Smooth muscle cell of the brain vasculature (primary cell): Measurements from ENCODE around the gene ZNF358.

Source experiments
- DNase-seq: peaks from one replicate; pipeline ENCODE4 v3.0.0-alpha.2; 2012; ENCODE audit warnings: low read depth, low spot score

Gene ZNF358

GRCh38 chr19:7520131-7521051 is 4.5 kb downstream of the ZNF358 start:
- DNase-seq, result no peak

GRCh38 chr19:7521551-7522071 is 5.7 kb downstream of the ZNF358 start:
- DNase-seq, result no peak

GRCh38 chr19:7522072-7522922 is 6.4 kb downstream of the ZNF358 start, which contains the start of gene MCOLN1:
Gene MCOLN1 (plus strand): TSS chr19:7522624. CDS start chr19:7522751, 127 bp downstream.
- peak; percentile 91 for DNase-seq

DNA sequence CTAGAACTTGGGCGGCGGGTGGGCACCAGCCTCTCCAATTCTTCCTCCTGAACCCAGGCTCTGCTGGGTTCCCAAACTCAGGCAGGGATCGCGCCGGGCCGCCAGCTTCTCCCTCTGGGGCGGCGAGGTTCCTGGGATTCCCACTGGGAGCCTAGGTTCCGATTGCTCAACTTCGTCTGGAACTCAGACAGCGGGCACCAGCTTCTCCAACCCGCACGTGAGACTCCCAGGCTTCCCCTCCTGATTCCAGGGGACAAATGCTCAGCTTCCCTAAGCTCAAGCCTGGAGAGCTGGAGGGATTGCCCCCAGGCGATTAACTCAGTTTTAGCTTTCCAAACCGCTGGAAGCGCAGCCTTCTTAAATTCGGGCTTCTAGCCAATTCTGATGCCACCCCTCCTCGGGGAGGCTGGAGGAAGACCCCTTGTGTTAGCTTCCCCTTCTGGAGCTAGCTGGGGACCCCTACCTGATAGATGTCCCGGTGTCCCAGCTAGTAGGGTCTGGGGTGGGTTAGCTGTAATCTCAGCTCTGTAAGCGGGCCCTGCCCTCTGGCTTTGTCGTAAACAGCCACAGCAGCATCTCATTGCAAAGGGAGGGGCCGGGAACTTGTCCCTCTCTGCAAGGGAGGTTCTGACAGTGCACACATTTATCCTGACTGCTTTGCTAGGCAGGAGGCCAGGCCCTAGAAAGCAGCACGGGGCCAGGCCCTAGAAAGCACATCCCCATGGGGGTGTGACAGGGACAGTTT is 7.2 kb downstream of the ZNF358 start:
- DNase-seq, result no peak

DNA sequence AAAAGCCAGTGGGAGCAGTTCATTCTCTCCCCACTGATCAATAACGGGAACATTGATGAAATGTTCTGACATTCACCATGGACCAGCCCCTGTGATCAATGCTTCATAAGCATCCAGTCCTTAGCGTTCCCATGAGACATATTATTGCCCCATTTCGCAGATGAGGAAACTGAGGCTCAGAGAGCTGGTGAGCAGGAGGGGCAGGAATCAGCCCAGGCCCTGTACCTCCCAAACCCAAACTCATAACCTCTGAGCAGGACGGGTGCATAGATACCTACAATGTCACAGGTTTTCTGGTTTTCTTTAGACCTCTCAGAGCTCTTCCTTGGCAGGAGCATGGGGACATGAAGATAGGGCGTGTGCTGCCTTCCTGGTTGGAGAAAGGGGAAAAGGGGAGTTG is 8.6 kb downstream of the ZNF358 start:
- DNase-seq, result no peak

- DNase-seq, result no peak
Observed at GRCh38 chr19:7524992-7525739, 9.3 kb downstream of the ZNF358 start.

DNA sequence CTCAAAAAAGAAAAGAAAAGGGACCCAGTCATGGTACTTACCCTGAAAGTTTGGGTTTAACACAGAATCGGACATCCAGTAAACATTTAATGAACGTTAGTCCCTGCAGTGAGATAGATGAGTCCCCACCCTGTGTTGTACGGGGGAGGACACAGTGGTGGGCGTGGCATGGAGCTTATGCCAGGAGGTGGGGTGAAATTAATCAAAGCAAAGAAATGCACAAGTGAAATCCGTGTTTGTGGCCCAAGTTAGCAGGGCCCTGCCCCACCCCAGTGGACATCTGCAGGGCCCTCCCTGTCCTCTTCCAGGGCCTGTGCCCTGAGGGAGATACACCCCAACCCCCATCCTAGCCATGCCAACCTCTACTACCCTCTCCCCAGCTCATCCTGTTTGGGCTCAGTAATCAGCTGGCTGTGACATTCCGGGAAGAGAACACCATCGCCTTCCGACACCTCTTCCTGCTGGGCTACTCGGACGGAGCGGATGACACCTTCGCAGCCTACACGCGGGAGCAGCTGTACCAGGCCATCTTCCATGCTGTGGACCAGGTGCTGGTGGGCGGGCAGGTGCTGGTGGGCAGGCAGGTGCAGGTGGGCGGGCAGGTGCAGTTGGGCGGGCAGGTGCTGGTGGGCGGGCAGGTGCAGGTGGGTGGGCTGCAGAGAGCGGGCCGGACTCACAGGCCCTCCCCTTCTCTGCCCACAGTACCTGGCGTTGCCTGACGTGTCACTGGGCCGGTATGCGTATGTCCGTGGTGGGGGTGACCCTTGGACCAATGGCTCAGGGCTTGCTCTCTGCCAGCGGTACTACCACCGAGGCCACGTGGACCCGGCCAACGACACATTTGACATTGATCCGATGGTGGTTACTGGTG is 10.4 kb downstream of the ZNF358 start:
- DNase-seq, result no peak

GRCh38 chr19:7527516-7528191 is 11.8 kb downstream of the ZNF358 start:
- DNase-seq, result no peak

DNA sequence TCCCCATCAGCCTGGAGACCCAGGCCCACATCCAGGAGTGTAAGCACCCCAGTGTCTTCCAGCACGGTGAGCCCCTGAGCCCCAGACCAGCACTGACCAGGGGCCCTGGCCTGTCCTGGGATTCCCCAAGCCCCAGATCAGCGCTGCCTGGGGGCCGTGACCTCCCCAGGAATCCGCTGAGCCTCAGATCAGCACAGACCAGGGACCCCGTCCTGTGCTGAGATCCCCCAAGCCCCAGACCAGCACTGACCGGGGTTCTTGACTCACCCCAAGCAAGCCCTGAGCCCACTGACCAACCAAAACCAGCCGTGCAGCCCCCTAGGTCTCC is 12.3 kb downstream of the ZNF358 start:
- no peak for DNase-seq

GRCh38 chr19:7528522-7529245 is 12.8 kb downstream of the ZNF358 start:
- DNase-seq, result no peak

DNA sequence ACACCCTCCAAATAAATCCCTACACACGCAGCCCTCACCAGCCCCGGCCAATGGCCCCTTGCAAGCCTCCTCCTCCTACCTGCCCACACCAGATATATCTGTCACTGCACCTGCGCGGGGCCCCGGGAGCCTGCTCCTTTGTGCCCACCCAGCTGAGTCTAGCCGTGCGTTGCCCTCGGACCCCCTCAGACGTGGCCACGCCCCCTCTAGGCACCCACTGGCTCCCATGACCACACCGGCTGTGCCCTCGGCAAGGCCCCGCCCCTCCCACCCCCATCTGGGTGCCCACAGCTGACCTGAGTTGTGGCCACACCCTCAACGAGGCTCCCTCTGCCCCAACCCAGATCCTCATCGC is 13.3 kb downstream of the ZNF358 start:
- DNase-seq, result no peak

- no peak for DNase-seq
Observed at GRCh38 chr19:7529610-7530490, 13.9 kb downstream of the ZNF358 start.

DNA sequence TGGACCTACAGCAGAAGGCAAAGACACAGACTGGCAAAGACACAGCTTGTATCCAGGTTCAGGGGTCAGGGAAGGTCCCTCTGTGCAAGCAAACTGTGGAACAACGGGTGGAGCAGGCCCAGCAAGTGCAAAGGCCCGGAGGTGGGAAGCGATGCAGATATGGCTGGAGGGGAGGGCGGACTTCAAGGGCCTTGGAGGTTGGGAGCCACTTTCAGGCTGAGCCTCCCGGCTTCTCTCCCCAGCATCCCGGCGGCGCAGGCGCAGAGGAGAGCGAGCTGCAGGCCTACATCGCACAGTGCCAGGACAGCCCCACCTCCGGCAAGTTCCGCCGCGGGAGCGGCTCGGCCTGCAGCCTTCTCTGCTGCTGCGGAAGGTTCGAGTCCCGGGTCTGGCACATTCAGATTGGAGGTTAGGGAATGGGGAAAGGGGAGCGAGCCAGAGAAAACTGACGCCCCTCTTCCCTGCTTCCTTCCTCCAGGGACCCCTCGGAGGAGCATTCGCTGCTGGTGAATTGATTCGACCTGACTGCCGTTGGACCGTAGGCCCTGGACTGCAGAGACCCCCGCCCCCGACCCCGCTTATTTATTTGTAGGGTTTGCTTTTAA is 17.5 kb downstream of the ZNF358 start:
- DNase-seq, result no peak

DNA sequence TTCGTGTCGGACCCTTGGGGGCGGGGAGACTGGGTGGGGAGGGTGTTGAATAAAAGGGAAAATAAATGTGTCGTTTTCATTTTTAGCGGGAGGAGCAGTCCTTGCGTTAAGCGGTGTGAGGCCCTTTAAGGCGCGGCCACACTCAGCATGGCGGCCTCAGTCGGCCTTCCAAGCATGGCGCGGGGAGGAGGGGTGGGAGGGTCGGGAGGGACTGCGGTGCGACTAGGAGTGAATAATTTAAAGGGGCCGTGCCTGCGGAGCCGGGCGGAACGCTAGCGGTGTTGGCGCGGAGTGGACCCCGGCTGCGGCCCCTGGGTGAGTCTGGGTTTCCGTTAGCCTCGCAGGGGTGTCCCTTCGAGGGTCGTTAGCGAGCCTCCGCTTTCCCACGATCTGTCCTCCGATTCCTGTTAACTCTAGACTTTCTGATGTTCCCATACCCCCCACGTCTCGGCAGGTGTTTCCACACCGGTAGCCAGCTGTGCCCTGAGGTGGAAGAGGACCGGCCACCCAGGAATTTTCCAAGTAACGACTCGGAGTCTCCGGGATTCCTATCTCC is 18.1 kb downstream of the ZNF358 start:
- peak; percentile 76 for DNase-seq

DNA sequence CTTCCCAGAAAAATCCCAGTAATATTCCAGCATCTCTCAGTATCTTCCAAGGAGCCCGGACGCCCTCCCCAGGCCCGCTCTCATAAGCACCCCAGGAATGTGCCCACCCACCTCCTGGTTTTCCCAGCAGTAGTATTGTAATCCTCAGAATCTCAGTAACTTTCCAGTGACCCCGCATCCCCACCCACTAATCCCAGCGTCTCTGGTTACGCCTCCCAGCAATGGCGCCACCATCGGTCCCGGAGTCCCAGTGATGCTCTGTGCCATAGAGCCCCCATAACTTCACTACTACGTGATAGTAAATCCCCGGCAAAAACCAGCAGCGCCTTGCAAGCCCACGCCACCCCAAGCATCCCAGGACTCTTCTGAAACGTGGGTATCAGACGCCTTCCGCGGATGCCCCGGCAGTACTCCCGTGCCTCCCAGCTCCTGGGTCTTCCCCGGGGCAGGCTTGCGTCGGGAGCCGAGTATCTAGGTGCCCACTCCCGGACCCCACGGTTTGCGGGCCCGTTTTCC is 18.7 kb downstream of the ZNF358 start:
- DNase-seq, result no peak

GRCh38 chr19:7535047-7535997 is 19.4 kb downstream of the ZNF358 start, which contains the start of gene PNPLA6:
Gene PNPLA6 (plus strand): TSS chr19:7535717. CDS start chr19:7535789, 72 bp downstream.
- peak; percentile 86 for DNase-seq
